Measurements from ENCODE around the gene RBFA. TPM values are rescaled to one million over a fixed set of nuclear protein-coding genes. Genes with fewer than 3 reads are reported as not detected.

Gene RBFA
- total and polyA plus RNA-seq, 2 donors (not counting 3 experiments of a cell fraction or from before 2014, with no cell fraction given) = 27.4 to 34.8 TPM

- H3K79me2 ChIP-seq (ENCODE audit: control insufficient read depth, insufficient read depth, low read length) = no peaks in the 10 kb centered on the region
- H3K27ac ChIP-seq (ENCODE audit: insufficient read depth, low read depth, low read length) = no peak overlapping the region
- no peaks in the 10 kb centered on the region for H3K36me3 ChIP-seq (ENCODE audit: control insufficient read depth in 2 of 2, extremely low read depth in 1 of 2, insufficient read depth in 2 of 2, low read length in 2 of 2)
- no TSS peak for BruUV-seq (replicated peaks)
- FAIRE-seq = no peak
- no peak overlapping the region for H3K4me3 ChIP-seq (replicated peaks in 1 of 3; ENCODE audit: insufficient read depth in 1 of 3, low read depth in 1 of 3, low read length in 3 of 3)
- dilution Hi-C loops (cut with MboI; ENCODE audit: extremely low pct_ligation_motif_present, low sequenced_read_pairs) (no loop called here), intact Hi-C loops (cut with micrococcal nuclease) (no loop called here)
- H3K9me3 ChIP-seq (replicated peaks; ENCODE audit: control insufficient read depth, insufficient read depth, low read length) = peaks cover 5% of the 10 kb centered on the region
- POLR2A ChIA-PET = no interaction called here
- H3K9ac ChIP-seq (replicated peaks; ENCODE audit: extremely low read depth, insufficient read depth, low read length) = no peak overlapping the region
- CTCF ChIA-PET = interaction anchor here (0.7 to 1.0 kb wide), 2 partner anchors 9 to 137 kb away, joined by 3 read pairs; no protein-coding TSS in a partner anchor
- H3K4me1 ChIP-seq (ENCODE audit: control insufficient read depth, extremely low read depth, insufficient read depth, low read length) = no peaks in the 10 kb centered on the region
- H3K9me1 ChIP-seq (replicated peaks; ENCODE audit: control insufficient read depth, extremely low read depth, insufficient read depth, low read length) = no peaks in the 10 kb centered on the region
- H4K20me1 ChIP-seq (replicated peaks; ENCODE audit: control insufficient read depth, extremely low read depth, insufficient read depth, low read length) = no peaks in the 10 kb centered on the region
- DNase-seq (ENCODE audit: low read depth, low spot score) = peak; percentile 10
- TF ChIP-seq MYC (IDR thresholded peaks at IDR 0.05; ENCODE audit: low read depth, low read length) (peak; percentile 48), JUN (IDR thresholded peaks at IDR 0.05; ENCODE audit: borderline replicate concordance, insufficient read depth, insufficient read length, low read depth) (no peak), EZH2 (IDR thresholded peaks at IDR 0.05; ENCODE audit: borderline replicate concordance, low read depth, low read length, severe bottlenecking) (no peak), GATA2 (IDR thresholded peaks at IDR 0.05; ENCODE audit: insufficient read depth, insufficient read length, low read depth, low read length) (no peak), MAX (IDR thresholded peaks at IDR 0.05; ENCODE audit: insufficient read depth, insufficient read length) (no peak), POLR2AphosphoS5 (IDR thresholded peaks at IDR 0.05; ENCODE audit: insufficient read depth, low read depth, low read length) (no peak), FOS (IDR thresholded peaks at IDR 0.05; ENCODE audit: borderline replicate concordance, insufficient read depth, low read length) (no peak)
- no peak overlapping the region for H3K4me2 ChIP-seq (ENCODE audit: insufficient read depth, low read length)
- no peak overlapping the region for H2AFZ ChIP-seq (ENCODE audit: low read depth, low read length)
- H3K27me3 ChIP-seq (ENCODE audit: control insufficient read depth in 2 of 2, insufficient read depth in 2 of 2, low read length in 2 of 2) = no peaks in the 10 kb centered on the region
Observed at GRCh38 chr18:80022613-80023012, 11.6 kb upstream of the RBFA start.

- no peaks in the 10 kb centered on the region for H4K20me1 ChIP-seq (replicated peaks; ENCODE audit: control insufficient read depth, extremely low read depth, insufficient read depth, low read length)
- H3K36me3 ChIP-seq (ENCODE audit: control insufficient read depth in 2 of 2, extremely low read depth in 1 of 2, insufficient read depth in 2 of 2, low read length in 2 of 2) = no peaks in the 10 kb centered on the region
- no peak overlapping the region for H2AFZ ChIP-seq (ENCODE audit: low read depth, low read length)
- TF ChIP-seq FOS (IDR thresholded peaks at IDR 0.05; ENCODE audit: borderline replicate concordance, insufficient read depth, low read length) (no peak), CTCF (IDR thresholded peaks at IDR 0.05; ENCODE audit: extremely low read depth in 1 of 2, insufficient read depth in 1 of 2, low read depth in 1 of 2, low read length in 2 of 2) (peak; percentile 1 to 26)
- BruUV-seq (replicated peaks) = no TSS peak
- peaks cover 5% of the 10 kb centered on the region for H3K9me3 ChIP-seq (replicated peaks; ENCODE audit: control insufficient read depth, insufficient read depth, low read length)
- DNase-seq (ENCODE audit: low read depth, low spot score) (no peak), FAIRE-seq (no peak)
- no peaks in the 10 kb centered on the region for H3K79me2 ChIP-seq (ENCODE audit: control insufficient read depth, insufficient read depth, low read length)
- dilution Hi-C loops (cut with MboI; ENCODE audit: extremely low pct_ligation_motif_present, low sequenced_read_pairs) (no loop called here), intact Hi-C loops (cut with micrococcal nuclease) (no loop called here)
- H3K4me3 ChIP-seq (replicated peaks in 1 of 3; ENCODE audit: insufficient read depth in 1 of 3, low read depth in 1 of 3, low read length in 3 of 3) = no peak overlapping the region
- no peak overlapping the region for H3K9ac ChIP-seq (replicated peaks; ENCODE audit: extremely low read depth, insufficient read depth, low read length)
- H3K27me3 ChIP-seq (ENCODE audit: control insufficient read depth in 2 of 2, insufficient read depth in 2 of 2, low read length in 2 of 2) = no peaks in the 10 kb centered on the region
- no peaks in the 10 kb centered on the region for H3K9me1 ChIP-seq (replicated peaks; ENCODE audit: control insufficient read depth, extremely low read depth, insufficient read depth, low read length)
- H3K4me1 ChIP-seq (ENCODE audit: control insufficient read depth, extremely low read depth, insufficient read depth, low read length) = no peaks in the 10 kb centered on the region
- ChIA-PET CTCF (interaction anchor here (0.7 to 1.0 kb wide), 2 partner anchors 8 to 137 kb away, joined by 3 read pairs; no protein-coding TSS in a partner anchor), POLR2A (no interaction called here)
- no peak overlapping the region for H3K4me2 ChIP-seq (ENCODE audit: insufficient read depth, low read length)
- H3K27ac ChIP-seq (ENCODE audit: insufficient read depth, low read depth, low read length) = no peak overlapping the region
Observed at GRCh38 chr18:80023173-80023572, 11.1 kb upstream of the RBFA start.
